A673 (cell line): ENCODE measurements around the gene TNS4. TPM values are rescaled to one million over a fixed set of nuclear protein-coding genes. Genes with fewer than 3 reads are reported as not detected.

Source experiments
- BruUV-seq: library from RNA; stranded (reverse); fragments of 400-500 nt; replicated peaks from 2 replicates; lab custom pipeline; 2021; lab: Mats Ljungman, UMichigan
- CTCF ChIA-PET: fragments of 300-600 bp; sonication (Branson Sonifier 250); formaldehyde crosslinking; loops from one replicate; lab custom pipeline; 2022; ENCODE audit warnings: antibody characterized with exemption; lab: Charles Lee
- POLR2A ChIA-PET: fragments of 300-600 bp; sonication (Branson Sonifier 250); formaldehyde crosslinking; loops from one replicate; lab custom pipeline; 2022; ENCODE audit warnings: antibody characterized with exemption; ENCODE audit not compliant: low non-redundant PET; lab: Charles Lee
- DNase-seq: peaks from one replicate; pipeline ENCODE4 v3.0.0-alpha.2; 2015; ENCODE audit warnings: low spot score
- H3K27ac ChIP-seq: fragments of 200-600 bp; sonication (generic); 2 replicates; pipeline ENCODE4 v1.5.1; 2016; ENCODE audit warnings: mixed run types, low read depth, mild to moderate bottlenecking, mixed read lengths, antibody characterized with exemption, low read length; ENCODE audit not compliant: poor library complexity, severe bottlenecking
- H3K27me3 ChIP-seq: fragments of 200-600 bp; sonication (generic); replicated peaks from 2 replicates; pipeline ENCODE4 v1.6.1; 2017; ENCODE audit warnings: mixed run types, low read depth, mild to moderate bottlenecking, mixed read lengths, antibody characterized with exemption, low read length; ENCODE audit not compliant: insufficient read depth, poor library complexity
- H3K36me3 ChIP-seq: fragments of 200-600 bp; sonication (generic); 2 replicates; pipeline ENCODE4 v1.6.1; 2016; ENCODE audit warnings: mixed run types, mild to moderate bottlenecking, mixed read lengths, antibody characterized with exemption, low read length; ENCODE audit not compliant: insufficient read depth, poor library complexity, severe bottlenecking
- H3K4me1 ChIP-seq: fragments of 200-600 bp; sonication (generic); 2 replicates; pipeline ENCODE4 v1.6.1; 2017; ENCODE audit warnings: mixed run types, mild to moderate bottlenecking, mixed read lengths, antibody characterized with exemption, low read length; ENCODE audit not compliant: insufficient read depth, poor library complexity, severe bottlenecking
- H3K4me3 ChIP-seq: fragments of 200-600 bp; sonication (generic); 2 replicates; pipeline ENCODE4 v1.5.1; 2016; ENCODE audit warnings: low read depth, mixed run types, mild to moderate bottlenecking, mixed read lengths, low read length; ENCODE audit not compliant: poor library complexity, severe bottlenecking
- H3K9me3 ChIP-seq: fragments of 200-600 bp; sonication (generic); 2 replicates; pipeline ENCODE4 v1.6.1; 2016; ENCODE audit warnings: mixed run types, low read depth, mild to moderate bottlenecking, mixed read lengths, antibody characterized with exemption, low read length; ENCODE audit not compliant: poor library complexity, severe bottlenecking
- CTCF ChIP-seq: fragments of 300-800, 200-600 bp; sonication (generic); conservative IDR thresholded peaks from 2 replicates; pipeline ENCODE4 v1.5.1; 2017; ENCODE audit warnings: low read depth, mild to moderate bottlenecking, antibody characterized with exemption, low read length, moderate library complexity, mixed read lengths
- EZH2 ChIP-seq: fragments of 200-600 bp; sonication (generic); IDR thresholded peaks from 2 replicates; pipeline ENCODE4 v1.6.1; 2017; ENCODE audit warnings: borderline replicate concordance, low read depth, mild to moderate bottlenecking, mixed read lengths, antibody characterized with exemption, low read length; ENCODE audit not compliant: poor library complexity, severe bottlenecking
- intact Hi-C: fragments of 100-400 bp; cut with micrococcal nuclease; formaldehyde crosslinking; loops from one replicate; pipeline ENCODE4 v1.10.0; 2022; ENCODE audit not compliant: unreplicated experiment
- total RNA-seq: library from RNA; stranded (reverse); gene quantifications from 2 replicates; pipeline ENCODE4 v1.2.3, GENCODE V29; 2021

TNS4 gene
- total RNA-seq, 1 experiment from 2014 or later, result not detected

DNA sequence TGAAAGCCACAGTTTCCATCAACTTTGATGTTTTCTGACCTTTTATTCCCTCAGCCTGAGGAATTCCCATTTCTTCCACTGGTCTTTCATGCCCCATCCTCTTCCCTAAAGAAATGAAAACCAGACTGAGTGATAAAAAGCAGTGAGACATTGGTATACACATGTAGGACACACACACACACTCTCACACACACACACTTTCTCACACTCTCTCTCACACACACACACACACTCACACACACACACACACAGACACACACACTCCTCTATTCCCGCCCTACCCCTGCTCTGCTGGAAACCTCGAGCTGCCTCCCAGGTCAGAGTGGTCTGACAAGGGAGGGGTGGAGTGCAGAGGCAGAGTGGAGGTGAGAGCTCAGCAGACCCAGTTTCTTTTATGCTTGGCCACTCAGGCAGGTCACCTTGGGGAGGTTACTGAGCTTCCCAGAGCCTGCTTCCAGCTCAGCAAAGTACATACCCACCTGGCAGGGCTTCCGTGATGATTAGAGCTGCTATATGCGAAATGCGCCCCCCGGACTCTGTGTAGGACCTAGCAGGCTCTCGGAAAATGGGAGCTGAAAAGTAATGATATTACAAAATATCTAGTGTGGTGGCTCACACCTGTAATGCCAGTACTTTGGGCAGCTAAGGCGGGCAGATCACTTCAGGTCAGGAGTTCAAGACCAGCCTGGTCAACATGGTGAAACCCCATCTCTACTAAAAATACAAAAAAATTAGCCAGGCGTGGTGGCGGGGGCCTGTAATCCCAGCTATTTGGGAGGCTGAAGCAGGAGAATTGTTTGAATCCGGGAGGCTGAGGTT, 33.2 kb upstream of the TNS4 start:
- H3K27me3 ChIP-seq, result no peaks in the 10 kb centered on the region
- no peak for TF ChIP-seq CTCF
- no peak for TF ChIP-seq EZH2
- H3K4me1 ChIP-seq, result no peaks in the 10 kb centered on the region
- no peak overlapping the region for H3K27ac ChIP-seq
- no peak overlapping the region for H3K4me3 ChIP-seq
- BruUV-seq, result no TSS peak
- no peaks in the 10 kb centered on the region for H3K9me3 ChIP-seq
- ChIA-PET CTCF (interaction anchor here (0.8 to 1.4 kb wide), 3 partner anchors 8 to 117 kb away, joined by 3 to 10 read pairs (median 7); partner anchors contain the start of gene TOP2A), POLR2A (no interaction called here)
- no peaks in the 10 kb centered on the region for H3K36me3 ChIP-seq
- intact Hi-C loops, result loop anchor here (10.0 kb wide), 1 partner anchor 90 kb away; the partner anchor contains the start of gene IGFBP4
- DNase-seq, result no peak

- intact Hi-C loops, result loop anchor here (2.0 to 10.0 kb wide), 2 partner anchors 89 to 175 kb away; partner anchors contain the start of gene IGFBP4
- TF ChIP-seq CTCF (no peak), EZH2 (no peak)
- POLR2A ChIA-PET, result interaction anchor here (0.5 to 0.9 kb wide), 2 partner anchors 116 to 183 kb away, joined by 3 read pairs; partner anchors contain the start of gene TOP2A
- Histone ChIP-seq H3K4me3 (no peak overlapping the region), H3K9me3 (no peaks in the 10 kb centered on the region), H3K4me1 (no peaks in the 10 kb centered on the region), H3K36me3 (no peaks in the 10 kb centered on the region), H3K27me3 (no peaks in the 10 kb centered on the region), H3K27ac (no peak overlapping the region)
- CTCF ChIA-PET, result interaction anchor here (0.8 to 1.4 kb wide), 9 partner anchors 9 to 230 kb away, joined by 3 to 10 read pairs (median 5); partner anchors contain the start of genes IGFBP4 and TOP2A
- no TSS peak for BruUV-seq
- DNase-seq, result no peak
These were observed 32.5 kb upstream of the TNS4 start for GRCh38 chr17:40533896-40534295.

DNA sequence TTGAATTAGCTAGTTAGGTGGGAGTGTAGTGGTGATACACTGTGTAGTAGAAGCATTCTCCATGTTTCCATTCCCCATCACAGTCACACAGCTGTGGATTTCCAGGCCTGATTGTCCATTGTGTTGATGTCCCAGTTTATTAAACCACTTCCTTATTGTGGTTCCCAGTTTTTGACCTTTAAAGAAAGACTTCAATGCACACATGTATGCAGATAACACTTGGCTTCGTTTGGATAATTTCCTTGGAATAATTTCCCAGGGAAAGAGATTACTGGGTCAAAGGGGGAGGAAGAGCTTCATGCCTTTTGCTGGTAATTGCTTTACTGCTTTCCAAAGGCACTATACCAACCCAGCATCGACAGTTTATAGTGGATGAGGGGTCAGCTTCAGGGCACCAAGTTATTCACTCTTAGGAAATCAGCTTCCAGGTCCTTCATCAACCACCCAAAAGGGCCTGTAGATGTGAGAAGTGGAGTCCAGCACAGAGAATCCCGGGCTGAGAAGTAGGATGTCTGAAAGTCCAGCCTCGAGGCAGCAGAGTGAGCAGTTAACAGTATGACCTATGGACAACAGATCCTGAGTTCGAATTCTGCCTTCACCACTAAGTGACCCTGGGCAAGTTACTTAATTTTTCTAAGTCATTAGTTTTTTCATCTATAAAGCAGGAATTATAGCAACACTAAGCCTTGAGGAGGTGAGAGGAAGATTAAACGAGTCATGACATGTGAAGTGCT, 31.3 kb upstream of the TNS4 start:
- H3K27ac ChIP-seq, result no peak overlapping the region
- no TSS peak for BruUV-seq

More for the DNA sequence above, 31.3 kb upstream of the TNS4 start:
- CTCF ChIA-PET, result interaction anchor here (0.5 to 1.4 kb wide), 11 partner anchors 39 to 228 kb away, joined by 3 to 10 read pairs (median 4); partner anchors contain the start of genes IGFBP4 and TOP2A
- Histone ChIP-seq H3K36me3 (no peaks in the 10 kb centered on the region), H3K9me3 (no peaks in the 10 kb centered on the region), H3K4me1 (no peaks in the 10 kb centered on the region), H3K27me3 (no peaks in the 10 kb centered on the region), H3K4me3 (no peak overlapping the region)
- TF ChIP-seq CTCF, result no peak
- TF ChIP-seq EZH2, result no peak
- DNase-seq, result no peak
- intact Hi-C loops, result loop anchor here (2.0 to 10.0 kb wide), 2 partner anchors 88 to 174 kb away; partner anchors contain the start of gene IGFBP4
- POLR2A ChIA-PET, result interaction anchor here (0.9 kb wide), 1 partner anchor 115 kb away, joined by 3 read pairs; the partner anchor contains the start of gene TOP2A
